H1 (cell line): ENCODE results near the gene UBD. TPM values are rescaled to one million over a fixed set of nuclear protein-coding genes. Genes with fewer than 3 reads are reported as not detected.

Experiments
- CTCF ChIA-PET: fragments of 300-600 bp; sonication (Branson Sonifier 250); formaldehyde crosslinking; loops from one replicate; lab custom pipeline; 2021; ENCODE audit not compliant: partially characterized antibody; lab: Charles Lee
- POLR2A ChIA-PET: fragments of 300-600 bp; sonication (Branson Sonifier 250); formaldehyde crosslinking; loops from one replicate; lab custom pipeline; 2021; ENCODE audit warnings: inconsistent platforms; ENCODE audit not compliant: partially characterized antibody; lab: Charles Lee
- DNase-seq, 2 experiments: peaks; one replicate each; pipeline versions ENCODE4 v3.0.0 to v3.0.0-alpha.2; 2010 to 2022; ENCODE audit warnings: low spot score in 2 of 2, low read depth in 1 of 2, mixed read lengths in 1 of 2
- FAIRE-seq: peaks from 2 replicates; lab custom pipeline; 2011; peaks lifted over from hg19 to GRCh38; lab: Jason Lieb, UNC
- H2AFZ ChIP-seq: 2 replicates; pipeline ENCODE4 v1.8.1; 2012; ENCODE audit warnings: low read length, inconsistent platforms
- H2AK5ac ChIP-seq: 2 replicates; pipeline ENCODE4 v1.6.1; 2013; ENCODE audit warnings: low read depth, low read length
- H2BK120ac ChIP-seq: replicated peaks from 2 replicates; pipeline ENCODE3; 2013; ENCODE audit warnings: low read depth, low read length, inconsistent platforms
- H2BK12ac ChIP-seq: 2 replicates; pipeline ENCODE4 v1.6.1; 2013; ENCODE audit warnings: low read depth, low read length
- H2BK15ac ChIP-seq: 2 replicates; pipeline ENCODE4 v1.6.1; 2013; ENCODE audit warnings: low read length
- H2BK20ac ChIP-seq: 2 replicates; pipeline ENCODE4 v1.6.1; 2013; ENCODE audit warnings: low read length
- H2BK5ac ChIP-seq: 2 replicates; pipeline ENCODE4 v1.6.1; 2013; ENCODE audit warnings: low read depth, low read length
- H3K14ac ChIP-seq: 2 replicates; pipeline ENCODE4 v1.6.1; 2013; ENCODE audit warnings: inconsistent platforms; ENCODE audit not compliant: insufficient read length
- H3K18ac ChIP-seq: 2 replicates; pipeline ENCODE4 v1.6.1; 2013; ENCODE audit warnings: low read length; ENCODE audit errors: extremely low read depth
- H3K23ac ChIP-seq: 2 replicates; pipeline ENCODE4 v1.6.1; 2013; ENCODE audit warnings: inconsistent platforms; ENCODE audit not compliant: insufficient read length
- H3K23me2 ChIP-seq: 2 replicates; pipeline ENCODE4 v1.6.1; 2013; ENCODE audit warnings: low read depth, low read length
- H3K27ac ChIP-seq: 2 replicates; pipeline ENCODE4 v1.6.1; 2011; ENCODE audit warnings: low read depth, low read length, inconsistent platforms
- H3K27me3 ChIP-seq, 4 experiments: replicated peaks in 1 of 4; 1 replicate in 1 of 4; 2 replicates in 3 of 4; pipeline versions ENCODE4 v1.6.1 to v1.8.1; 2011 to 2013; ENCODE audit warnings: low read length in 3 of 4, mild to moderate bottlenecking in 3 of 4, inconsistent platforms in 2 of 4, mixed read lengths in 2 of 4, moderate library complexity in 1 of 4; ENCODE audit not compliant: control insufficient read depth in 3 of 4, insufficient read depth in 3 of 4; ENCODE audit errors: extremely low read depth in 1 of 4
- H3K36me3 ChIP-seq, 4 experiments: 2 replicates each; pipeline versions ENCODE4 v1.6.1 to v1.8.1; 2011 to 2013; ENCODE audit warnings: mild to moderate bottlenecking in 4 of 4, low read length in 3 of 4, moderate library complexity in 2 of 4, control low read depth in 1 of 4, inconsistent platforms in 1 of 4; ENCODE audit not compliant: insufficient read depth in 4 of 4, control insufficient read depth in 2 of 4
- H3K4ac ChIP-seq: replicated peaks from 2 replicates; pipeline ENCODE3; 2013; ENCODE audit warnings: low read length, low read depth, mixed read lengths, inconsistent platforms; ENCODE audit not compliant: insufficient read length
- H3K4me1 ChIP-seq, 4 experiments: replicated peaks in 1 of 4; 1 replicate in 1 of 4; 2 replicates in 3 of 4; pipeline versions ENCODE4 v1.6.1 to v1.8.1; 2011 to 2013; ENCODE audit warnings: low read length in 3 of 4, inconsistent platforms in 2 of 4, mixed read lengths in 1 of 4; ENCODE audit not compliant: insufficient read depth in 4 of 4, control insufficient read depth in 3 of 4
- H3K4me2 ChIP-seq, 2 experiments: 2 replicates each; pipeline versions ENCODE4 v1.6.1 to v1.8.1; 2011 to 2013; ENCODE audit warnings: low read depth in 2 of 2, low read length in 2 of 2, control low read depth in 1 of 2, inconsistent platforms in 1 of 2, mild to moderate bottlenecking in 1 of 2; ENCODE audit not compliant: insufficient read depth in 1 of 2
- H3K4me3 ChIP-seq, 4 experiments: fragments of 200-600, 300-600 bp in 1 of 4; sonication (generic), shearing (Covaris generic), sonication (Bioruptor Twin) in 1 of 4; 2 replicates each; pipeline versions ENCODE4 v1.5.1 to v1.8.1; 2011 to 2016; ENCODE audit warnings: low read length in 4 of 4, low read depth in 3 of 4, control low read depth in 2 of 4, inconsistent platforms in 2 of 4, mild to moderate bottlenecking in 2 of 4, mixed read lengths in 1 of 4, moderate library complexity in 1 of 4; ENCODE audit not compliant: insufficient read depth in 2 of 4; ENCODE audit errors: extremely low read depth in 1 of 4
- H3K56ac ChIP-seq: replicated peaks from 2 replicates; pipeline ENCODE3; 2013; ENCODE audit warnings: low read depth, mild to moderate bottlenecking, mixed read lengths, low read length, inconsistent platforms; ENCODE audit not compliant: insufficient read length
- H3K79me1 ChIP-seq: 2 replicates; pipeline ENCODE4 v1.6.1; 2013; ENCODE audit warnings: low read depth, low read length, control low read depth
- H3K79me2 ChIP-seq, 2 experiments: 2 replicates each; pipeline versions ENCODE4 v1.6.1 to v1.8.1; 2012 to 2013; ENCODE audit warnings: low read length in 2 of 2, mild to moderate bottlenecking in 2 of 2, inconsistent platforms in 1 of 2; ENCODE audit not compliant: insufficient read depth in 2 of 2, control insufficient read depth in 1 of 2
- H3K9ac ChIP-seq, 4 experiments: replicated peaks in 1 of 4; 1 replicate in 1 of 4; 2 replicates in 3 of 4; pipeline versions ENCODE4 v1.6.1 to v1.8.1; 2011 to 2013; ENCODE audit warnings: low read depth in 3 of 4, low read length in 3 of 4, control low read depth in 2 of 4, mild to moderate bottlenecking in 2 of 4, moderate library complexity in 2 of 4, inconsistent platforms in 1 of 4; ENCODE audit errors: extremely low read depth in 1 of 4
- H3K9me3 ChIP-seq, 2 experiments: 2 replicates each; pipeline versions ENCODE4 v1.6.1 to v1.8.1; 2012 to 2013; ENCODE audit warnings: mild to moderate bottlenecking in 2 of 2, moderate library complexity in 2 of 2, control low read depth in 1 of 2, inconsistent platforms in 1 of 2, low read depth in 1 of 2, low read length in 1 of 2, mixed read lengths in 1 of 2; ENCODE audit not compliant: insufficient read depth in 2 of 2
- H4K20me1 ChIP-seq, 2 experiments: replicated peaks in 1 of 2; 2 replicates each; pipeline versions ENCODE3 to v1.8.1; 2011 to 2013; ENCODE audit warnings: inconsistent platforms in 2 of 2, low read length in 2 of 2, mild to moderate bottlenecking in 1 of 2; ENCODE audit not compliant: insufficient read depth in 2 of 2, control insufficient read depth in 1 of 2
- H4K5ac ChIP-seq: 2 replicates; pipeline ENCODE4 v1.6.1; 2013; ENCODE audit warnings: low read length, low read depth, mixed read lengths, inconsistent platforms; ENCODE audit not compliant: insufficient read length
- H4K8ac ChIP-seq: 2 replicates; pipeline ENCODE4 v1.8.0; 2013; ENCODE audit warnings: mild to moderate bottlenecking, moderate library complexity, low read length, inconsistent platforms; ENCODE audit not compliant: insufficient read depth; ENCODE audit errors: extremely low read depth
- H4K91ac ChIP-seq: replicated peaks from 2 replicates; pipeline ENCODE3; 2013; ENCODE audit warnings: low read length, mixed read lengths, inconsistent platforms; ENCODE audit not compliant: insufficient read length
- CHD1 ChIP-seq: IDR thresholded peaks from 2 replicates; pipeline ENCODE4 v1.6.1; 2012; ENCODE audit warnings: low read depth, low read length, improper control_type of control experiment
- CREB1 ChIP-seq: IDR thresholded peaks from 2 replicates; pipeline ENCODE4 v1.6.1; 2012; ENCODE audit warnings: inconsistent platforms
- E2F6 ChIP-seq: IDR thresholded peaks from 2 replicates; pipeline ENCODE4 v1.6.1; 2012; ENCODE audit warnings: inconsistent platforms
- EZH2 ChIP-seq: fragments of 200-600 bp; sonication (generic); IDR thresholded peaks from 2 replicates; pipeline ENCODE4 v1.7.1; 2012; ENCODE audit warnings: low read depth, mild to moderate bottlenecking, moderate library complexity, low read length, inconsistent platforms; ENCODE audit not compliant: severe bottlenecking
- KDM4A ChIP-seq: IDR thresholded peaks from one replicate; pipeline ENCODE4 v1.7.1; 2012; ENCODE audit warnings: low read depth, mild to moderate bottlenecking, moderate library complexity, low read length, inconsistent platforms; ENCODE audit not compliant: severe bottlenecking
- MAX ChIP-seq: IDR thresholded peaks from 2 replicates; pipeline ENCODE4 v1.6.1; 2012; ENCODE audit warnings: inconsistent platforms
- NRF1 ChIP-seq: IDR thresholded peaks from 2 replicates; pipeline ENCODE4 v1.6.1; 2011; ENCODE audit warnings: mild to moderate bottlenecking, low read depth, low read length, improper control_type of control experiment
- PHF8 ChIP-seq: fragments of 200-600 bp; sonication (generic); conservative IDR thresholded peaks from 2 replicates; pipeline ENCODE4 v1.7.1; 2012; ENCODE audit warnings: low read depth, mild to moderate bottlenecking, inconsistent platforms, low read length, moderate library complexity
- POLR2A ChIP-seq, 2 experiments: IDR thresholded peaks; 1 replicate in 1 of 2; 2 replicates in 1 of 2; pipeline ENCODE4 v1.6.1; 2011; ENCODE audit warnings: low read depth in 2 of 2, low read length in 2 of 2, mild to moderate bottlenecking in 2 of 2; ENCODE audit errors: control extremely low read depth in 1 of 2
- RFX5 ChIP-seq: IDR thresholded peaks from 2 replicates; pipeline ENCODE4 v1.6.1; 2011; ENCODE audit warnings: low read depth, low read length, improper control_type of control experiment, borderline replicate concordance
- SAP30 ChIP-seq: fragments of 300-600 bp; sonication (generic); IDR thresholded peaks from 2 replicates; pipeline ENCODE4 v1.7.1; 2012; ENCODE audit warnings: low read length, moderate library complexity, mild to moderate bottlenecking, inconsistent platforms; ENCODE audit not compliant: insufficient read depth, insufficient replicate concordance
- SP1 ChIP-seq: IDR thresholded peaks from 2 replicates; pipeline ENCODE4 v1.6.1; 2011; ENCODE audit warnings: low read depth, low read length
- SRF ChIP-seq: IDR thresholded peaks from 2 replicates; pipeline ENCODE4 v1.6.1; 2011; ENCODE audit warnings: mild to moderate bottlenecking, low read depth, low read length, moderate library complexity
- TAF1 ChIP-seq: IDR thresholded peaks from 2 replicates; pipeline ENCODE4 v1.6.1; 2011; ENCODE audit warnings: mild to moderate bottlenecking, low read depth, low read length
- TCF12 ChIP-seq: IDR thresholded peaks from 2 replicates; pipeline ENCODE4 v1.6.1; 2011; ENCODE audit warnings: low read depth, mild to moderate bottlenecking, low read length
- WGBS, 2 experiments: shearing (Covaris generic) in 1 of 2; methylation state at CpG; one replicate each; pipeline versions ENCODE4 v1.1.6 to v1.1.7; 2013 to 2015; ENCODE audit warnings: low lambda C conversion rate in 2 of 2, mixed read lengths in 2 of 2, inconsistent platforms in 1 of 2, low coverage in 1 of 2, missing lambda C conversion rate in 1 of 2; ENCODE audit not compliant: insufficient replicate concordance in 2 of 2, insufficient coverage in 1 of 2, insufficient read length in 1 of 2; ENCODE audit errors: extremely low coverage in 1 of 2, missing lambda C conversion rate in 1 of 2; 5-methylcytosine and 5-hydroxymethylcytosine counted together
- polyA plus RNA-seq, 7 experiments: library from polyadenylated mRNA; depleted of rRNA in 3 of 7; stranded (reverse) in 5 of 7; unstranded in 2 of 7; fragments of >200 nt in 5 of 7; fragments of 200-250 nt in 2 of 7; gene quantifications; 1 replicate in 5 of 7; 2 replicates in 1 of 7; 4 replicates in 1 of 7; pipeline versions ENCODE4 v1.2.1 to v1.2.3, GENCODE V29; 2011 to 2013; ENCODE audit warnings: missing spikeins in 2 of 7, mixed read lengths in 2 of 7
- total RNA-seq: library from RNA; stranded (reverse); fragmentation: NEBNext Ultra II Directional; extraction: Animal tissue kit (Norgen Biotek cat#: 25700); gene quantifications from 2 replicates; pipeline ENCODE4 v1.2.1, GENCODE V29; 2021

Gene UBD
- total and polyA plus RNA-seq, 2 of the 8 experiments (the other 6 are each of a cell fraction or from before 2014, with no cell fraction given): 0.23 TPM; not detected in 1

GRCh38 chr6:29520232-29520631, 39.3 kb downstream of the UBD start:
- H2BK5ac ChIP-seq: no peak overlapping the region
- no peaks in the 10 kb centered on the region for H3K79me1 ChIP-seq
- 93% methylated on average over 4 of the region's 4 CpGs; no CpG with 5 or more reads in 1 of the 2 experiments for WGBS, 2 experiments
- no peak overlapping the region for H3K4ac ChIP-seq
- H3K23ac ChIP-seq: no peak overlapping the region
- H4K91ac ChIP-seq: no peak overlapping the region
- H3K4me1 ChIP-seq: peaks cover 0 to 7% (median 0%) of the 10 kb centered on the region in 4 experiments; a peak in 4 of 7 replicates
- H4K20me1 ChIP-seq: no peaks in the 10 kb centered on the region
- no peak overlapping the region for H2AFZ ChIP-seq
- H3K9me3 ChIP-seq: peaks cover 7 to 15% of the 10 kb centered on the region in 2 experiments
- H2BK20ac ChIP-seq: no peak overlapping the region
- no peak for FAIRE-seq
- no peak overlapping the region for H2BK12ac ChIP-seq
- no peak overlapping the region for H3K18ac ChIP-seq
- CTCF ChIA-PET: interaction anchor here (1.0 to 1.5 kb wide), 2 partner anchors 10 to 21 kb away, joined by 3 to 9 read pairs; no protein-coding TSS in a partner anchor
- H2BK15ac ChIP-seq: 0 out of 2 replicates have a peak overlapping the region, but pooled peaks have one; percentile 46
- peak in 1 of 2 experiments; percentile 16 for DNase-seq
- POLR2A ChIA-PET: no interaction called here
- H3K79me2 ChIP-seq: no peaks in the 10 kb centered on the region
- no peak overlapping the region for H3K14ac ChIP-seq
- H3K23me2 ChIP-seq: no peaks in the 10 kb centered on the region
- H3K4me2 ChIP-seq: no peak overlapping the region
- H2AK5ac ChIP-seq: no peak overlapping the region
- H2BK120ac ChIP-seq: no peak overlapping the region
- no peak overlapping the region for H3K27ac ChIP-seq
- H3K9ac ChIP-seq: no peak overlapping the region
- no peaks in the 10 kb centered on the region for H3K36me3 ChIP-seq
- no peak overlapping the region for H3K56ac ChIP-seq
- H3K27me3 ChIP-seq: no peaks in the 10 kb centered on the region
- no peak overlapping the region for H4K5ac ChIP-seq
- no peak overlapping the region for H3K4me3 ChIP-seq
- H4K8ac ChIP-seq: no peak overlapping the region
- no peak for TF ChIP-seq E2F6
- no peak for TF ChIP-seq TAF1
- TF ChIP-seq POLR2A (IDR thresholded peaks at IDR 0.05; ENCODE audit: control extremely low read depth in 1 of 2, low read depth in 2 of 2, low read length in 2 of 2): no peak
- TF ChIP-seq NRF1: no peak
- TF ChIP-seq RFX5: no peak
- no peak for TF ChIP-seq PHF8
- no peak for TF ChIP-seq SRF
- no peak for TF ChIP-seq TCF12
- no peak for TF ChIP-seq KDM4A
- no peak for TF ChIP-seq SAP30
- TF ChIP-seq MAX: no peak
- TF ChIP-seq CHD1: no peak
- no peak for TF ChIP-seq EZH2
- TF ChIP-seq CREB1: no peak
- TF ChIP-seq SP1: no peak
